CD4-positive, alpha-beta memory T cell (primary cell): ENCODE data around the gene MROH9. TPM values are rescaled to one million over a fixed set of nuclear protein-coding genes. Genes with fewer than 3 reads are reported as not detected.

Experiments used
- CTCF ChIA-PET: fragments of 350-600 bp; sonication (Branson Sonifier 250); formaldehyde crosslinking; loops from one replicate; lab custom pipeline; 2021; ENCODE audit warnings: inconsistent platforms; ENCODE audit not compliant: partially characterized antibody; lab: Charles Lee
- POLR2A ChIA-PET: fragments of 350-600 bp; sonication (Branson Sonifier 250); formaldehyde crosslinking; loops from one replicate; lab custom pipeline; 2021; ENCODE audit not compliant: partially characterized antibody; lab: Charles Lee
- DNase-seq, 5 donors: peaks; one replicate each; pipeline versions ENCODE4 v3.0.0 to v3.0.0-alpha.2; 2020 to 2022; ENCODE audit warnings: mixed read lengths in 1 of 5
- H3K27ac ChIP-seq: one replicate; pipeline ENCODE4 v1.7.0; 2013; ENCODE audit warnings: low read depth, low read length
- H3K27me3 ChIP-seq: 2 replicates; pipeline ENCODE4 v1.7.0; 2013; ENCODE audit warnings: mild to moderate bottlenecking, low read length, moderate library complexity; ENCODE audit not compliant: insufficient read depth
- H3K36me3 ChIP-seq: 2 replicates; pipeline ENCODE4 v1.7.0; 2013; ENCODE audit warnings: mild to moderate bottlenecking, low read length, moderate library complexity; ENCODE audit not compliant: insufficient read depth
- H3K4me1 ChIP-seq: 2 replicates; pipeline ENCODE4 v1.7.0; 2013; ENCODE audit warnings: mild to moderate bottlenecking, low read length, moderate library complexity; ENCODE audit not compliant: insufficient read depth
- H3K4me3 ChIP-seq, 2 donors: one replicate each; pipeline ENCODE4 v1.7.0; 2013; ENCODE audit warnings: low read length in 2 of 2, mild to moderate bottlenecking in 1 of 2
- H3K9me3 ChIP-seq, 2 donors: one replicate each; pipeline ENCODE4 v1.7.0; 2013; ENCODE audit warnings: low read length in 2 of 2, control low read depth in 1 of 2; ENCODE audit not compliant: control insufficient read depth in 1 of 2
- H3K27ac Mint-ChIP-seq, 7 donors: one replicate each; pipeline ENCODE4 v1.8.0; 2020 to 2021; ENCODE audit warnings: mixed read lengths in 7 of 7, mild to moderate bottlenecking in 6 of 7, inconsistent platforms in 3 of 7, moderate library complexity in 3 of 7
- H3K27me3 Mint-ChIP-seq, 2 donors: one replicate each; pipeline ENCODE4 v1.8.0; 2020 to 2021; ENCODE audit warnings: mixed read lengths in 2 of 2
- H3K36me3 Mint-ChIP-seq, 2 donors: one replicate each; pipeline ENCODE4 v1.8.0; 2020 to 2021; ENCODE audit warnings: mixed read lengths in 2 of 2, inconsistent platforms in 1 of 2, mild to moderate bottlenecking in 1 of 2
- H3K4me1 Mint-ChIP-seq, 4 donors: one replicate each; pipeline ENCODE4 v1.8.0; 2020 to 2021; ENCODE audit warnings: mixed read lengths in 4 of 4, mild to moderate bottlenecking in 1 of 4
- H3K4me3 Mint-ChIP-seq, 8 donors: one replicate each; pipeline ENCODE4 v1.8.0; 2020 to 2021; ENCODE audit warnings: mixed read lengths in 8 of 8, mild to moderate bottlenecking in 7 of 8, moderate library complexity in 6 of 8, inconsistent platforms in 3 of 8
- H3K9me3 Mint-ChIP-seq, 8 donors: one replicate each; pipeline ENCODE4 v1.8.0; 2020 to 2021; ENCODE audit warnings: mixed read lengths in 8 of 8, mild to moderate bottlenecking in 5 of 8, inconsistent platforms in 3 of 8, moderate library complexity in 1 of 8
- intact Hi-C: fragments of 100-400 bp; cut with micrococcal nuclease; formaldehyde crosslinking; loops from one replicate; pipeline ENCODE4 v1.15.1; 2023
- polyA plus RNA-seq, 2 donors: library from polyadenylated mRNA; unstranded; fragments of 300-500 nt; fragmentation: Illumina TruSeq; gene quantifications; one replicate each; pipeline ENCODE4 v1.2.3, GENCODE V29; 2021
- total RNA-seq, 2 experiments: library from RNA; stranded (reverse); gene quantifications; one replicate each; pipeline ENCODE4 v1.2.3, GENCODE V29; 2021

MROH9 gene
- total and polyA plus RNA-seq, 4 experiments from 2014 or later: not detected

GRCh38 chr1:171081763-171082201, 146.4 kb downstream of the MROH9 start:
- Histone ChIP-seq H3K9me3 (no peaks in the 10 kb centered on the region), H3K27ac (no peak overlapping the region), H3K4me3 (no peak overlapping the region), H3K4me1 (no peaks in the 10 kb centered on the region), H3K36me3 (no peaks in the 10 kb centered on the region), H3K27me3 (no peaks in the 10 kb centered on the region)
- Mint-ChIP-seq H3K27me3 (peaks cover 0 to 5% of the 10 kb centered on the region in 2 donors), H3K4me1 (no peaks in the 10 kb centered on the region), H3K4me3 (no peak overlapping the region), H3K36me3 (no peaks in the 10 kb centered on the region), H3K9me3 (peaks cover 0 to 1% (median 0%) of the 10 kb centered on the region in 8 donors), H3K27ac (no peak overlapping the region)
- POLR2A ChIA-PET: no interaction called here
- DNase-seq: no peak
- CTCF ChIA-PET: interaction anchor here (1.2 kb wide), 1 partner anchor 231 kb away, joined by 5 read pairs; no protein-coding TSS in a partner anchor
- intact Hi-C loops: loop anchor here (5.0 kb wide), 1 partner anchor 231 kb away; the partner anchor contains the start of gene FMO4

- Histone ChIP-seq H3K4me3 (no peak overlapping the region), H3K4me1 (no peaks in the 10 kb centered on the region), H3K36me3 (no peaks in the 10 kb centered on the region), H3K27me3 (no peaks in the 10 kb centered on the region), H3K27ac (no peak overlapping the region), H3K9me3 (no peaks in the 10 kb centered on the region)
- ChIA-PET POLR2A (no interaction called here), CTCF (no interaction called here)
- no peak for DNase-seq
- intact Hi-C loops: loop anchor here (5.0 kb wide), 1 partner anchor 230 kb away; the partner anchor contains the start of gene FMO4
- Mint-ChIP-seq H3K4me3 (no peak overlapping the region), H3K4me1 (no peaks in the 10 kb centered on the region), H3K36me3 (no peaks in the 10 kb centered on the region), H3K27me3 (peaks cover 0 to 5% of the 10 kb centered on the region in 2 donors), H3K9me3 (peaks cover 0 to 1% (median 0%) of the 10 kb centered on the region in 8 donors), H3K27ac (no peak overlapping the region)
Measured at GRCh38 chr1:171082606-171083005, 147.3 kb downstream of the MROH9 start.

- Histone ChIP-seq H3K27me3 (no peaks in the 10 kb centered on the region), H3K36me3 (no peaks in the 10 kb centered on the region), H3K9me3 (no peaks in the 10 kb centered on the region), H3K4me3 (no peak overlapping the region), H3K27ac (no peak overlapping the region), H3K4me1 (no peaks in the 10 kb centered on the region)
- no peak overlapping the region for H3K27ac Mint-ChIP-seq
- no peaks in the 10 kb centered on the region for H3K9me3 Mint-ChIP-seq
- intact Hi-C loops: loop anchor here (5.0 kb wide), 1 partner anchor 229 kb away; the partner anchor contains the start of gene FMO4
- H3K36me3 Mint-ChIP-seq: no peaks in the 10 kb centered on the region
- CTCF ChIA-PET: no interaction called here
- no peak overlapping the region for H3K4me3 Mint-ChIP-seq
- peaks cover 0 to 5% of the 10 kb centered on the region in 2 donors for H3K27me3 Mint-ChIP-seq
- DNase-seq: no peak
- POLR2A ChIA-PET: no interaction called here
- no peaks in the 10 kb centered on the region for H3K4me1 Mint-ChIP-seq
Measured at GRCh38 chr1:171083222-171083621, 147.9 kb downstream of the MROH9 start.

GRCh38 chr1:171084091-171084490, 148.8 kb downstream of the MROH9 start:
- H3K4me1 Mint-ChIP-seq: no peaks in the 10 kb centered on the region
- no peak overlapping the region for H3K27ac Mint-ChIP-seq
- H3K4me3 ChIP-seq: no peak overlapping the region
- no peak for DNase-seq
- no peaks in the 10 kb centered on the region for H3K9me3 ChIP-seq
- H3K27ac ChIP-seq: no peak overlapping the region
- POLR2A ChIA-PET: no interaction called here
- H3K36me3 ChIP-seq: no peaks in the 10 kb centered on the region
- no peaks in the 10 kb centered on the region for H3K9me3 Mint-ChIP-seq
- no peak overlapping the region for H3K4me3 Mint-ChIP-seq
- H3K27me3 Mint-ChIP-seq: peaks cover 0 to 5% of the 10 kb centered on the region in 2 donors
- H3K27me3 ChIP-seq: no peaks in the 10 kb centered on the region
- CTCF ChIA-PET: no interaction called here
- intact Hi-C loops: loop anchor here (5.0 kb wide), 1 partner anchor 228 kb away; the partner anchor contains the start of gene FMO4
- no peaks in the 10 kb centered on the region for H3K4me1 ChIP-seq
- H3K36me3 Mint-ChIP-seq: no peaks in the 10 kb centered on the region

- CTCF ChIA-PET: no interaction called here
- no peaks in the 10 kb centered on the region for H3K27me3 ChIP-seq
- H3K4me1 ChIP-seq: no peaks in the 10 kb centered on the region
- no peaks in the 10 kb centered on the region for H3K9me3 ChIP-seq
- intact Hi-C loops: loop anchor here (5.0 kb wide), 1 partner anchor 227 kb away; the partner anchor contains the start of gene FMO4
- Mint-ChIP-seq H3K4me1 (no peaks in the 10 kb centered on the region), H3K4me3 (no peak overlapping the region), H3K36me3 (no peaks in the 10 kb centered on the region), H3K27me3 (peaks cover 0 to 5% of the 10 kb centered on the region in 2 donors), H3K27ac (no peak overlapping the region), H3K9me3 (no peaks in the 10 kb centered on the region)
- DNase-seq: no peak
- no peak overlapping the region for H3K27ac ChIP-seq
- H3K4me3 ChIP-seq: no peak overlapping the region
- POLR2A ChIA-PET: no interaction called here
- no peaks in the 10 kb centered on the region for H3K36me3 ChIP-seq
Measured at GRCh38 chr1:171084870-171085269, 149.5 kb downstream of the MROH9 start.

GRCh38 chr1:171087896-171088295, 152.6 kb downstream of the MROH9 start:
- intact Hi-C loops: no loop called here
- Mint-ChIP-seq H3K4me3 (no peak overlapping the region), H3K9me3 (peaks cover 0 to 2% (median 0%) of the 10 kb centered on the region in 8 donors), H3K4me1 (peaks cover 0 to 1% (median 0%) of the 10 kb centered on the region in 4 donors), H3K36me3 (no peaks in the 10 kb centered on the region), H3K27ac (no peak overlapping the region), H3K27me3 (peaks cover 0 to 3% of the 10 kb centered on the region in 2 donors)
- DNase-seq: no peak
- no peak overlapping the region for H3K4me3 ChIP-seq
- H3K9me3 ChIP-seq: no peaks in the 10 kb centered on the region
- no peak overlapping the region for H3K27ac ChIP-seq
- H3K27me3 ChIP-seq: no peaks in the 10 kb centered on the region
- H3K36me3 ChIP-seq: no peaks in the 10 kb centered on the region
- POLR2A ChIA-PET: no interaction called here
- CTCF ChIA-PET: no interaction called here
- H3K4me1 ChIP-seq: no peaks in the 10 kb centered on the region

GRCh38 chr1:171090604-171091003, 155.3 kb downstream of the MROH9 start, which contains the start of gene FMO3:
Gene FMO3 (plus strand): TSS chr1:171090905. CDS start chr1:171092659, 1,754 bp downstream.
- Histone ChIP-seq H3K27me3 (no peaks in the 10 kb centered on the region), H3K4me1 (no peaks in the 10 kb centered on the region), H3K9me3 (no peaks in the 10 kb centered on the region), H3K36me3 (no peaks in the 10 kb centered on the region), H3K4me3 (no peak within 1 kb of the TSS), H3K27ac (no peak within 1 kb of the TSS)
- intact Hi-C loops: no loop called here
- peaks cover 0 to 2% (median 0%) of the 10 kb centered on the region in 4 donors for H3K4me1 Mint-ChIP-seq
- CTCF ChIA-PET: no interaction called here
- peaks cover 0 to 2% (median 0%) of the 10 kb centered on the region in 8 donors for H3K9me3 Mint-ChIP-seq
- H3K27me3 Mint-ChIP-seq: no peaks in the 10 kb centered on the region
- H3K4me3 Mint-ChIP-seq: no peak within 1 kb of the TSS
- POLR2A ChIA-PET: no interaction called here
- H3K36me3 Mint-ChIP-seq: no peaks in the 10 kb centered on the region
- no peak within 1 kb of the TSS for H3K27ac Mint-ChIP-seq
- DNase-seq: no peak
